Occipital lobe (tissue), 2 donors: ENCODE data around the gene IFNA14. TPM values are rescaled to one million over a fixed set of nuclear protein-coding genes. Genes with fewer than 3 reads are reported as not detected.
"Not testable (repeated sequence)": the region's sequence is repeated elsewhere in the genome, so short reads cannot be mapped to it uniquely, and the experiment has no call there.

Source experiments
- DNase-seq: peaks from one replicate; lab custom pipeline; 2025; lab: John Stamatoyannopoulos, UW
- total RNA-seq: library from RNA; depleted of rRNA; stranded (reverse); fragments of >200 nt; gene quantifications from one replicate; pipeline ENCODE4 v1.2.3, GENCODE V29; 2014

The IFNA14 gene
- total RNA-seq, 1 donor from 2014 or later: not detected

- DNase-seq: not testable (repeated sequence)
These were observed 22.6 kb downstream of the IFNA14 start, which contains the start of gene IFNA16 for GRCh38 chr9:21217211-21217610. Gene IFNA16, minus strand, starts transcription at chr9:21217311. Its CDS starts 6 bp downstream, at chr9:21217305.

- DNase-seq: not testable (repeated sequence)
These were observed 26.1 kb downstream of the IFNA14 start for GRCh38 chr9:21213411-21214326.

DNA sequence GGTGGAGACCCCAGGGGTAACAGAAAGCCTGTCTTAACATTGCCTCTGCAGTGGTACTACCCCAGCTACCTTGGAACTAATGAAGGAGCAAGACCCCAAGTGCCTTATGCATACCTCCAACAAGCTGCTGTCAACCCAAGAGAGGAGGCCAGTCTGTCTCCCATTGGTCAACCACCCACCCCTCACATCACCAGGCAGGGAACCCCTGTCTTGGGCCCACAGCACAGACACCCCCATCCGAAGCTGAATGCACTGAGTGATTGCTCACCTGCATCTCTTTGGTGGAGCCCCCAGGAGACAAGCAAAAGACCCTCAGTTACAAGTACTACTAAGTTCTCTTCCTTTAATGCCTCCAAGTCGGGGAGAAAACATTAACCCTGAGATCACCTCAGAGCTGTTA, 27.6 kb downstream of the IFNA14 start:
- DNase-seq: not testable (repeated sequence)

DNA sequence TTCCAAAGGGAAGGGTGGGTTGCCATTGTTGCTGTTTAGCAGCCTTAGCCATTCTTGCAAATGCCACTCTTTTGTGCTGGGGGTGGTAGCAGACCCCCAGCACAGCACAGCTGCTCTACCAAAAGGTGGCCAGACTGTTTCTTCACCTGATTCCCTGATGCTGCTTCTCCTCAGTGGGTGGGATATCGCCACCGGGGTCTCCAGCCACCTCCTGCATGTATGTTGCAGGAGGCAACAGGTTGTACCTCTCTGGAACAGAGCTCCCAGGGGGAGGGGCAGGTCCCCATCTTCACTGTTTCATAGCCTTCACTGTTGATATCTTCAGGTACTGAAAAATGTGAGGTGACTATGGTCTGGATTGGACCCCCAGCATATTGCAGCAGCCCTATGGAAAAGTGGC, 29.0 kb downstream of the IFNA14 start:
- not testable (repeated sequence) for DNase-seq

- no peak for DNase-seq
These were observed 29.5 kb downstream of the IFNA14 start for GRCh38 chr9:21210311-21210710.

DNA sequence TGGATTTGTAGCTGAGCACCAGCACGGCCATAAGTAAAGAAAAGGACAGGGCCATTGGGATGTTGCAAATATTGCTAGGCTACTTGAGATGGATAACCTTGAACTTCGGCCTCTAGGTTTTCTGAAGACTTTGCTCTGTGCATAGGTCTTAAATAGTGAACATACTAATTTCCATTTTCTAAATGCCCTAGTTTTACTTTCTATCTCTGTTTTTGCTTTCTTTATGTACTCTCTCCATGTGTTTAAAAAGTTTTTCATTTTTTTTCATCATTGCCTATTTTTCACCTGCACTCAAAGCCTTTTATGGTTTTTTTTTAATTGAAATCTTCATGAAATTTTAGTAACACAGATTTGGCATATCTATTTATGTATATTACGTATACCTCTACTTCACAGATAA, 32.8 kb downstream of the IFNA14 start, which contains the start of gene IFNA10:
Gene IFNA10 (minus strand): TSS at position 101 of the 400 bp plus-strand sequence. CDS start 46 bp downstream, at position 55.
- not testable (repeated sequence) for DNase-seq

DNA sequence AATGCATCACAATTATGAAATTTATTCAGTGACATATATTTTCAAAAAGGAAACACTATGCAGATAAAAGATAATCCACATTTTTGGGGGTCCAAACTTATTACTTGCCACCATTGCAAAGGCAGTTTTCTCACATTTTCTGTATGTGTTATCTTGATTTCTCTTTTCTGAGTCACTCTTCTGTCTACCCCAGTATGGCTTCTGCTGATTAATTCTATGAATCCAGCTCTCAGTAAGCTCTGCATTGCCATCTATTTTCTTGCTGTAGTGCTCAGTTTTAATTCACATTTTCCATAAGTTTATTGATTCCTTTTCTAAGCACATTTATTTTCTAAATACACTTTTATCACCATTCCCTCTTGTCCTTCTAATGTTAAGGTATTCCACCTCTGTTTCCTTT, 34.6 kb downstream of the IFNA14 start:
- DNase-seq: no peak

GRCh38 chr9:21202105-21202504, 37.7 kb downstream of the IFNA14 start, which contains the start of gene IFNA7:
Gene IFNA7, minus strand, starts transcription at chr9:21202205. Its CDS starts 40 bp downstream, at chr9:21202165.
- not testable (repeated sequence) for DNase-seq

DNA sequence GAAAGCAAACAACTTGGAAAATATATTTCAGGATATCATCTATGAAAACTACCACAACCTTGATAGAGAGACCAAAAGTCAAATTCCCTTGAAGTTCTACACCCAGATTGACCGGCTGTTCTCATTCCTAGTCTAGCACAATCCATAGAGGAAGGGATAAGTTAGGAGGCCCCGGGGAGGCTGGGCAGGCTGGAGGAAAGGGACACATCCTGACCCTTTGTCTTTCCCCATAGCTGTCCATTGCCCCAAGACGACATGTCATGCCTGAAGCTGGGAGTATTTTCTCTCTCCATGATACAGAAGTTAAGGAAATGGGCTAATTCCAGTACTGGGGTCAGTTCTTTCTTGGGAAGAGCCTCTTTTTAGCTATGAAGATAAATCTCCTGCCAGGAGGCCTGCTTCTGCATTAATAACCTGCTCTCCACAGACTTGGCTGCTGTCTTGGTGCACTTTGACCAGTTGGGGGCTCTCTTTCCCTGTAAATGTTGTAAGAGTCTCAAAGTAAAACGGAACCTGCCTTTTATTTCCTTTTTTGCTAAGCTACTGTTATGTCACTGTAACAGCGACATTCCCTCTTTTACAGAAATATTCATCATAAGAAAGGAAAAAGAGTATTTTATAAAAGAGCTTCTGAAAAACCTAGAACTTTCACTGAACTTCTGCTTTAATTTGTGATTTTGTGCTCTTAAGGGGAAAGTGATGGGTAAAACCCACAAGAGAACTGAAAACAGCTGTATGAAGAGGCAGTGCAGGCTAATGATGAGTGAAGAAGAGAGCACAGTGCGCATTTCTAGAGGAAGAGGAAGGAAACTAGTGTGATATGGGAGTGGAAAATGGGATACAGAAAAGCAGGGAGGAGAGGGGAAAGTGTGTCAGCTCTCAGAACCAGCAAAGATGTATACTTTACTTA, 44.7 kb downstream of the IFNA14 start:
- DNase-seq: not testable (repeated sequence)

Other genes with a start within 250 kb of the IFNA14 start
- gene HACD4, start 208.4 kb downstream of the IFNA14 start, total RNA-seq: 0.94 TPM
- gene IFNB1, start 162.1 kb downstream of the IFNA14 start, total RNA-seq: not detected
- gene IFNW1, start 98.2 kb downstream of the IFNA14 start, total RNA-seq: not detected
- gene IFNA21, start 73.3 kb downstream of the IFNA14 start, total RNA-seq: not detected
- not detected for gene IFNA4, start 52.4 kb downstream of the IFNA14 start, total RNA-seq
- gene IFNA7, start 37.8 kb downstream of the IFNA14 start, total RNA-seq: not detected
- gene IFNA10, start 32.9 kb downstream of the IFNA14 start, total RNA-seq: not detected
- not detected for gene IFNA16, start 22.7 kb downstream of the IFNA14 start, total RNA-seq
- not detected for gene IFNA17, start 11.8 kb downstream of the IFNA14 start, total RNA-seq
- not detected for gene IFNA5, start 65.3 kb upstream of the IFNA14 start, total RNA-seq
- gene KLHL9, start 95.4 kb upstream of the IFNA14 start, total RNA-seq: 81.4 TPM
- gene IFNA6, start 110.9 kb upstream of the IFNA14 start, total RNA-seq: not detected
- gene IFNA13, start 128.1 kb upstream of the IFNA14 start, total RNA-seq: not detected
- not detected for gene IFNA2, start 145.4 kb upstream of the IFNA14 start, total RNA-seq
- gene IFNA8, start 169.1 kb upstream of the IFNA14 start, total RNA-seq: not detected
- gene IFNA1, start 200.4 kb upstream of the IFNA14 start, total RNA-seq: not detected
- gene IFNE, start 242.3 kb upstream of the IFNA14 start, total RNA-seq: not detected